ENCODE data around the gene TMEM120B.
A peak's percentile ranks its signal among the peaks of the same experiment; 100 is the strongest.

Gene TMEM120B

DNA sequence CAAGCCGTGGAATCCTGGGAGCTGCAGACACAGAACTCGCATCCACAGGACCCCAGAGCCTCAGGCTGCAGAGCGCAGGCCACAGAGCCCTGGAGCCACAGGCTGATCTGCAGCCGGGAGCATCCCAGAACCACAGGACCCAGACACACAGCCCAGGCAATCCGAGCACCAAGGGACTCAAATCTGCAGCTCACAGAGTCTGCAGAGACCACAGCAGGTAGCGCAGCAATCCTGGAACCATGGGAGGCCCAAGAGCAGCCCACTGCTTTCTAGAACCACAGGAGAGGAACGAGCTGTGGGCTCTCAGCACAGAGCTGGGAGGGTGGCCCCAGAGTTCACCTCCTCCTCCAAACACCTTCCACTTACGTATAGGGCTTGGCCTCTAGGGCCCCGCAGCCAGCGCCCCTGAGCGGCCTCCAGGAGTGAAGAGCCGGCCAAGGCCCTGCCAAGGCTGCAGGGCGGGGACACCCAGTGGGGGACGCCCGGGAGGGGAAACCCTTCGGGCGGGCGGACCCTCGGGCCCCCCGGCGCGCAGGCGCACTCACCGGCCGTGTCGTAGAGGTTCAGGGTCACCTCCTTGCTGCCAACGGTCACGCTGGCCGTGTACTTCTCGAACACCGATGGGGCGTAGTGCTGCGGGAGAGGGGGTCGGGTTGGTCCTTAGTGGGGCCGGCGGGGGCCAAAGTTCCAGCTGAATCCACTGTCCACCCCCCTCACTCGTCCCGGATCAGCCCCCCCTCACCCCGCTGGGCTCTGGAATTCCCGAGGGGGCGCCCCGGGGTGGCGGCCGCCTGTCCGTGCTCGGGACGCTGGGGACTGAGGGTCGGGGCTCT, 80.3 kb downstream of the TMEM120B start:
- DNase-seq (ENCODE audit: low read depth), result no peak

DNA sequence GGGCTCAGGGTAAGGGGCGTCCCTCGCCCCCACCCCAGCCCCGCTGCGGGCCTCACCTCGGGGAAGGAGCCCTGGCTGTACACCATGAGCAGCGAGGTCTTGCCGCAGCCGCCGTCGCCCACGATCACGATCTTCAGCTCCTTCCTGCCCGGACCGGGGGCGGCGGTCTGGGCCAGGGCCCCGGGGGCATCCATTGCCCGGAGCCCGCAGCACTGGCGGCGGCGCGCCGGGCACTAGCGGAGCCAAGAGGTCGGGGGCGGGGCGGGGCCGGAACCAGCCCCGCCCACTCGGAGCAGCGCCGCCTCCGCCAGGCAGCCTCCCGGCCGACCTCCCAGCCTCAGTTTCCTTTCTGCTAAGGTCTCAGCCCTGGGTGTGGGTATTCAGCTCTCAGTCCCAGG, 80.9 kb downstream of the TMEM120B start, which contains the start of gene RHOF:
RHOF (minus strand) TSS at position 249 of the 398 bp plus-strand sequence; CDS start at position 194, 55 bp downstream.
- DNase-seq (ENCODE audit: low read depth), result no peak

- peak; percentile 92 for DNase-seq (ENCODE audit: low read depth)
Measured at GRCh38 chr12:121793838-121794533, 81.4 kb downstream of the TMEM120B start.

DNA sequence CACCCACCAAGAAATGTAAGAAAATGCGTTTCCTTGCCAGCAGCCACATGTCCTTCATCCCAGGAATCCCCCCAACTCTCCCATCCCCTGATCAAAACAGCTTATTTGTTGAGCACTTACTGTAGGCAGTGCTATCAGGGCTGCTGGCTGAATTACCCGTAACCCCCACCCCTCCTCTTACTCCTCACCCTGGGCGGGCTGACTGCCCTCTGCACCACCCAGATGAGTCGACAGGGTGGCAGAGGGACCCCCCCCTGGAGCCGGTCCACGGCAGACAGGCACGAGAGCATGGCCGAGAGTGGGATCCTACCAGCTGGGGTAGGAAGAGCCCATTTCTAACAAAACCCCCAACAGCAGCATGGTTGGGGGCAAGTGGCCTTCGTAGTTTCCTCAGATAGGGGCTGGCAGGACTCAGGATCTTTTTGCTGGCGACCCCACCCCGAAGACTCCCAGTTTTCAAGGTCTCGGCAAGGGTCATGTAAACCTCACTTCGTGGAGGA, 82.0 kb downstream of the TMEM120B start:
- DNase-seq (ENCODE audit: low read depth), result no peak

GRCh38 chr12:121795034-121795968, 82.7 kb downstream of the TMEM120B start:
- no peak for DNase-seq (ENCODE audit: low read depth)

DNA sequence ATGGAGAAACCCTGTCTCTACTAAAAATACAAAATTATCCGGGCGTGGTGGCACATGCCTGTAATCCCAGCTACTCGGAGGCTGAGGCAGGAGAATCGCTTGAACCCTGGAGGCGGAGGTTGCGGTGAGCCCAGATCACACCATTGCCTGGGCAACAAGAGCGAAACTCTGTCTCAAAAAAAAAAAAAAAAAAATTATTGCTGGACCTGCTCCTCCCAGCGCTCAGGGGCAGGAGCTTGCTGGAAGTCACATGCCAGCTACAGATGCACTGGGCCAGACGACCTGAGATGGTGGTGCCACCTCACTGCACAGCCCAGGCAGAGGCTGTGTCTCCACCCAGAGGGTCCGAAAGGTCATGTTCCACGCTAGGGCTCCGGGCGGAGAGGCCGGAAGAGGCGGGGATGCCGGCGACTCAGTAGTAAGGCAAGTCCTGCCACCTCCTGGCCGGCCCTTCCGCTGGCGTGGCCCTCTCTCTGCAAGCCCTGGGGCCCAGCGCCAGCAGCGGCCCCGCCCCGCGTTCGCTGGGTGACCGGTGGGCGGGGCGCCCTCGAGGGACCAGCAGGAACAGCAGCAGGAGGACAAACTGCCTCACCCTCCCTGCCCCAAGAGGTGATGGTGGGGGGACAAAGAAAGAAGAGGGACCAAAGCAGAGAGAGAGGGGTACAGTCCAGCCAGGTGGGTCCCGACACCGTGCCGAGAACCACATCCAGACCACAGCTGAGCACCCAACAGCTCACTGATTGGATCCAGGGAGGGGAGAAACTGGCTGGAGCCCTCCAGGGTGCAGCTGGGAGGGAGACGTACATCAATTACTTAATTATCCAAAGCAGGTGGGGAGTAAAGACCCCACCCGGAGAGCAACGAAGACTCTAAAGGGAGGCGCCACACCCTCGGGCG, 84.6 kb downstream of the TMEM120B start:
- no peak for DNase-seq (ENCODE audit: low read depth)

GRCh38 chr12:121797937-121798786, 85.6 kb downstream of the TMEM120B start:
- no peak for DNase-seq (ENCODE audit: low read depth)

DNA sequence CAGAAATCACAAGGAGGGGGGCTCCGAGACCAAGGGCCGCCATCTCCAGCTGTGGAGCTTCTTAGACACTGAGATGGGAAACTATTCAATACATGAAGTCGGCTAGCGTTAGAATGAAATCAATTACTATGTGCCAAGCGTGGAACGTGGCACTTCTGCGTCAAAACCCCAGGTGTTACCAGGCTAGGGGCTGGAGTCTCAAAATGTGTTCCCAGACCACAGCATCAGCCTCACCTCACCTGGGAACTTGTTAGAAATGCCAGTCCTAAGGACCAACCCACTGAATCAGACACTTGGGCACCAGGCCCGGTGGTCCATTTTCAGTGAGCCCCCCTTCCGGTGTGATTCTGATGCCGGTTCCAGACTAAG, 86.2 kb downstream of the TMEM120B start:
- DNase-seq (ENCODE audit: low read depth), result no peak

GRCh38 chr12:121799156-121799841, 86.7 kb downstream of the TMEM120B start:
- no peak for DNase-seq (ENCODE audit: low read depth)

DNA sequence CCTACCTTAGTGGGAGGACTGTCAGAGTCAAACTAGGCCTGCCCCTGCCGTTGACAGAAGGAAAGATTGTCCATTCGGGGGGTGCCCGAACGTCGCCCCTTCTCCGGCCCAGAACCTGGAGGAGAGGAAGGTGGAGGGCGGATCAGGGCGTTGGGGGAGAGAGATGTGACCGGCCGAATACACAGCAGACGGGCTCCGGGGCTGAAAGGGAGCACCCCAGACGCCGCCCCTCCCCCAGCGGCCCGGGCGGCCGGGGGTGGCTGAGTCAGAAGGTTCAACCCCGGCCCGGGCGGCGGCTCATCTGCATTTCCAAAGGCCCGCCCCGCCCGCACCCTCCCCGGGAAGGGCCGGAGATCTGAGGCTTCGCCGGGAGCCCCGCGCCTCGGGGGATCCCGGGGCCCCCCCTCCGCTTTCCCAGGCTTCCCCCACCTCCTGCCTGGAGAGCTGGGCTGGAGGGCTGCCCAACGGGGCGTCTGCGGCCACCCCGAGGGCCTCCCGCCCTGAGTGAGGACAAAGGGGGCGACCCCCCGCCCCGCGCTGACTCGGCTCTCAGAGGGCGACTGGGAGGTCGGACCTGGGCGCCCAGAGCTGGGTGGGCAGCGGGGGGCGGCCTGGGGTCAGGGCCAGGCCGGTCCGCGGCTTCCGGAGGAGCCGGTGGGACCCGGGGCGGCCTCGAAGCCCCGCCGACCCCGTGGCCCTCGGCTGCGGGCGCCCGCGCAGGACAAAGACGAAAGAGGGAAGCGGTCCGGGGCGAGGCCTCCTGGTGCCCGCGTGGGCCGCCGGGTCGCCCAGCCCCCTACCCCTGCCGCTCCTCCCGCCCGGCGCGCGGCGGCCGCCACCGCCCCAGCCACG, 87.5 kb downstream of the TMEM120B start:
- DNase-seq (ENCODE audit: low read depth), result no peak

- DNase-seq (ENCODE audit: low read depth), result no peak
Measured at GRCh38 chr12:121800694-121801594, 88.4 kb downstream of the TMEM120B start.

GRCh38 chr12:121801595-121802484, 89.3 kb downstream of the TMEM120B start:
- DNase-seq (ENCODE audit: low read depth), result no peak

DNA sequence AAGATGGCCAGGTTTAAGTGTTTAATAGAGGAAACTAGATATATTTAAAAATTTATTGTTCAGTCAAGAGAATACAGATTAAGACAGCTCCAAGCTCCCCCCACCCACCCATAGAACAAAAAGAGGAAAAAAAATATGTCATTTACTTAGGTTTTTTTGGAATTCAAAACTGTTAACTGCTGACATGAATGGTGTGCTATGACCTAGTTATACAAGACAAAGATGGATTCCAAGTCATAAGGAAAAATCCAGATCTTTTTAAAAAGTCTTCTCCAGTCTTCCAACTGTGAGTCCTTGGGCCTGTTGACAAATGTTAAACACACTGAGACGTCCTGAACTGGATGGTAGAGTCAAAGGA, 89.9 kb downstream of the TMEM120B start:
- DNase-seq (ENCODE audit: low read depth), result no peak

DNA sequence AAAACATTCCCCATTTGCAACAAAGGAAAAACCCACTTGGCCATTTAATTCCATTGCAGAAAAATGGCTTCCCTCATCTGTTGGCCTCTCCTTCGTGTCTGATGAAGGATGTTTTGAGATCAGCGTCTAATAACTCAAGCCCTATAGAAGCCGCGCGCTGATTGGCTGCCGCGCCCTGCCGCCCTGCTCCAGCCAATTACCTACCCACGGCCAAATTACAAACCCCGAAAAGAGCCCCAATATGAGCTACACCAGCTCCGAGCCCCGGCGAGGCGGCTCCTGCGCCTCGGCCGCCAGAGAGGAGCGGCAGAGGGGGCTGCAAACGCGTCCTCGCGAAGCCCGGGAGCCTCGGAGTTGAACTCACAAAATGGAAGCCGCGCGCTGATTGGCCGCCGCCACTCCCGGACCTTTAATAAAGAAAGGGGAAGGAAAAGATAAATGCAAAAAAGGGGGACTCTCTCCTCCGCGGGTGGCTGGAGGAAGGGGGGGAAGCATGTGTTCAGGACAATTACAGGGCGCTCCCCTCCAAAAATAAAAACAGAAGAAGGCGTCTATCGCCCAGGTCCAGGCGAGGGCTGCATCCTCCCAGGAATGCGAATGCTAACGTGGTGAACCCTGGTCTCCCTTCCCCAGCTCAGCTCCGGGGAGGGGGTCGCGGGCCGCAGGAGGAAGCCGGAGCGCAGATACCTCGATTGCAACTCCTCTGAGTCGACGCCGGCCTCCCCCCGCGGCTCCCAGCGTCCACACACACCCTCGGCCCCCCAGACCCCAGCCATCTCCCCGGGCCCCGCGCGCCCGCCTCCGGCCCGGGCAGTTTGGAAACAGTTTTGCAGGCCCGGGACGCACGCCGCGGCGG, 90.5 kb downstream of the TMEM120B start:
- DNase-seq (ENCODE audit: low read depth), result no peak

GRCh38 chr12:121803861-121804416, 91.4 kb downstream of the TMEM120B start, which contains the start of gene SETD1B:
Gene SETD1B (plus strand): TSS chr12:121804009. CDS start chr12:121804738, 729 bp downstream.
- DNase-seq (ENCODE audit: low read depth), result no peak

All from CMK (cell line).